ENCODE results near the gene C11orf68.

- TF ChIP-seq CTCF (tag by site-specific recombination; IDR thresholded peaks at IDR 0.05) (no peak), ZFP3 (tag by site-specific recombination; IDR thresholded peaks at IDR 0.05; ENCODE audit: low read depth) (no peak), ZNF112 (tag by site-specific recombination; IDR thresholded peaks at IDR 0.05) (no peak), ZNF561 (tag by site-specific recombination; IDR thresholded peaks at IDR 0.05; ENCODE audit: borderline replicate concordance) (no peak), BCL11B (tag by site-specific recombination; IDR thresholded peaks at IDR 0.05; ENCODE audit: low read depth) (no peak), BCL11A (tag by site-specific recombination; IDR thresholded peaks at IDR 0.05; ENCODE audit: low read depth) (no peak)
These were observed 1.5 kb upstream of the C11orf68 start for GRCh38 chr11:65920372-65920802.

Measured in HEK293 (cell line).